NCI-H345 treated with DMSO at 0.1 percent for 48 hours (cell line): ENCODE data around the gene SHC3.
A peak's percentile ranks its signal among the peaks of the same experiment; 100 is the strongest.

Source experiments
- DNase-seq: peaks from one replicate; lab custom pipeline; 2025; ENCODE audit not compliant: unreplicated experiment; lab: John Stamatoyannopoulos, UW

SHC3 gene

DNA sequence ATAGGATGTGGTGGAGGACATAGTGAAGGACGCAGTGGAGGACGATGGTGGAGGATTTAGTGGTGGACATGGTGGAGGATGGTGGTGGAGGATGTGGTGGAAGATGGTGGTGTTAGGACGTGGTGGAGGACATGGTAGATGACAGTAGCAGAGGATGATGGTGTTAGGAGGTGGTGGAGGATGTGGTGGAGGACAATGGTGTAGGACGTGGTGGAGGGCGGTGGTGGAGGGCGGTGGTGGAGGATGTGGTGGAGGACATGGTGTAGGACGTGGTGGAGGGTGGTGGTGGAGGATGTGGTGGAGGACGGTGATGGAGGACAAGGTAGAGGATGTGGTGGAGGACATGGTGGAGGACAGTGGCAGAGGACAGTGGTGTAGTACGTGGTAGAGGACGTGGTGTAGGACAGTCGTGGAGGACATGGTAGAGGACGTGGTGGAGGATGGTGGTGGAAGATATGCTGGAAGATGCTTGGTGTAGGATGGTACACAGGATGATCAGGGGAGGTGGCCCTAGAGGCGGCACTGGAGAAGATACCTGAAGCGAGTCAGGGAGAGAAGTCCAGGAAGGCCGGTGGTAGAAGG lies 118.6 kb downstream of the SHC3 start:
- no peak for DNase-seq

DNA sequence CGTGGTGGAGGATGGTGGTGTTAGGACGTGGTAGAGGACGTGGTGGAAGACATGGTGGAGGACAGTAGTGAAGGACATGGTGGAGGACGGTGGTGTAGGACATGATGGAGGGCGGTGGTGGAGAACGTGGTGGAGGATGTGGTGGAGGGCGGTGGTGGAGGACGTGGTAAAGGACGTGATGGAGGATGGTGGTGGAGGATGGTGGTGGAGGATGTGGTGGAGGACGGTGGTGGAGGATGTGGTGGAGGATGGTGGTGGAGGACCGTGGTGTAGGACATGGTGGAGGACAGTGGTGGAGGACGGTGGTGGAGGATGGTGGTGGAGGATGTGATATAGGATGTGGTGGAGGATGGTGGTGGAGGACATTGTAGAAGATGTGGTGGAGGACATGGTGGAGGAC lies 119.7 kb downstream of the SHC3 start:
- no peak for DNase-seq

DNA sequence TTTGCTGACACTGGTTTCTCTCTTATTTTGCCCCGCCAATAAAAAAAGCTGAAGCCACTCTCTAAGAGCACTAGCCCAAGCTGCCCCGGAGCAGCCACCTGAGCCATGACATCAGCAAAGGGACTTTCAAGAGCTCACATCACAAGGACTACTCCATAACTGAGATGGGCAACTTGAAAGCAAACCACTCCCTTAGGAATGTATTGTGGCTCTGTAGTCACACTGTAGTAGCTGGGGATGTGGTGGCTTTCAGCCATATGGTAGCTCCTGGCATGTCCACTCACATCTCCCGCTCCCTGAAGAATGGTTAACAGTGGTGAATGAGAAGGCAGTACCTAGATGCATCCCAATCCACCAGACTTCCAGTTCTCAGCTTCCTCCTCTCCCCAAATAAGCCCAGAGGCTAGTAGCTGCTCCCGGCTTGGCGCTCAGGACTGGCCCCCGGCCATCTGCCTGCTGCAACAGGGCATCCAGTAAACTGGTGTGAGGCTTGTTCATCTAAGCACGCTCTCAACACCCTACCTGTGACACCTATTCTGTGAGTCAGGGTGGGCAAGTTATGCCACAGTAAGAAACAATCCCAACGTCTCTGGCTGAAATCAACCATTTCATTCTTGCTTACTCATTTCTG lies 123.6 kb downstream of the SHC3 start:
- no peak for DNase-seq

DNA sequence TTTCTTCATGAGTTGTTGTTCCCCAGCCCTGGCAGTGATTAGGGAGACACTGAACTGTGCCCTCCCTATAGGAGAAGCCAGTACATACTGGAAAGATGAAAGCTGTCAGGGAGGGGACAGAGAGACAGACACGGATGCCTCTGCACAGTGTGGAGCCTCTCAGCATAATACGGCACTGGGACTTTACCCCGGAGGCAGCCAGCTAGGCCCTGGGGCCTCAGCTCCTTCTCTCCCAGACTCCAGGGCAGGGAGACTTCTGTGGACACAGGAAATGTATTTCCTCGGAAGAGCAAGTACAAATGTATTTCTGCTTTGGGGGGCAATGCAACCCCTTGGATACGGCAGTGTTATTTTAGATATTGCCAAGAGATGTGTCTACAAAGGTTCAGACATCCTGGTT lies 125.3 kb downstream of the SHC3 start:
- DNase-seq: no peak

DNA sequence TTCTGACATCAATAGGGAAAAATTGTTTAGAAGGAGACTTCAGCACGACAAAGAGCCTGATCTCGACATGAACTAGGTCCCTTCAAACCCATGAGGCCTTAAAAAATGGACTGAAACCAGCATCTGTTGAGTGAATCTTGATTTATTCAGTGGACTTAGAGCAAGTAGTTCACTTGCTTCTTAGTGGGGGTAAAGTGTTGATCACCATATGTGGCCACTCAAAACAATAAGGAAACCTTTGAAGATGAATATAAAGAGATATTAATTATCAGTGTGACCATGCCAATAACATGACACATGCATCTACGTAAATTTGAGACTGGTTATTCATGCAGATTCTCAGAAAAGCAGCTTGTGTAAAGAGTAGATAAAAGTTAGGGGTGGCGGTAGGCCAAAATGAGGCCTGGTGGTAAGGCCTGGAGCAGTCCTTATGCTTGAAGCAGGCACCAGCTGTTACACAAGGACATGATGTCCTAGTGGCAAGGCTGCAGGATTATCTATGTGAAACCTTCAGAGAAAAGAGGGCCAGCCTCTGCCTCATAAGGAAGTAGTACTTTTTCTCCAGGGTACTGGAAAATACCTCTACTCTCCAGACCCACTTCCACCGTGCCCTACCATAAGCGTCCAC lies 126.0 kb downstream of the SHC3 start:
- DNase-seq: no peak

DNA sequence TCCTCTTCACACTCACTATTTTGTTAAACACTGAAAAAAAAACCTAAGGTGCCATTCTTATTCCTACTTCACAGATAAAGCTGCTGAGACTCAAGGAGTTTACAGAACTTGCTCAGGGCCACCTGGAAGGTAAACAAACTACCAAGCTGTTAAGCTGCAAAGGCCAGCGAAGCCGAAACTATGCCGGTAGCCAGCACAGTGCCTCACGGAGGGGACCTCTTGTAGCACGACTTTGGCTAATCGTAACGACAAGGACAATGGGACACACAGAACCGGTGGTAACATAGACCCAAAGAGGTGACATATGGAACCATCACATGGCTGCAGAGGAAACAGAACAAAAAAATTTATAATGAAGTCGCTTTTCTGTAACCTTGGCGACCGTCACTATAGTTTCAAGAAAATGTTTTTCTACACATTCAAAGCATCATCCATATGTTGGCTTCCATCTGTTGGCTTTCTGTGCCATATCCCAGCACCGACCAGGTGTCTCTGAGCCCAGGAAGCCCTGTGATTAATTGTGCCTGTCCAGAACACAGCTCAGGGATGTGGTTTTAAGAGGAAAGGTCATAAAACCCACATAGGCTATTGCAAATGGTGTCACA lies 127.1 kb downstream of the SHC3 start:
- DNase-seq: no peak

DNA sequence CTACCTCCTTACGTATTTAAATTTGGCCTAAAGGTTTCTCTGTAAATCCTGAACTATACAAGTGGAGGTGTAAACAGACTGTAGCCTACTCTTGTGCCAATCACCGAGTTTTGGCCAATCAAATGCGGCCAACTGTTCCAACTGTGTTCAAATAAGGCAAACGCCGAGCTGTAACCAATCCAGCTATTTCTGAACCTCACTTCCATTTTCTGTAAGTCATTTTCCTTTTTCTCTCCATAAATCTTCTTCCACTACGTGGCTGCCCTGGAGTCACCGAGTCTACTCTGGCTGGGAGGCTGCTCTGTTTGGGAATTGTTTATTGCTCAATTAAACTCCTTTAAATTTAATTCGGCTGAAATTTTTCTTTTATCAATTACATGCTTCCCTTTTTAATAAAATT lies 129.0 kb downstream of the SHC3 start:
- no peak for DNase-seq

DNA sequence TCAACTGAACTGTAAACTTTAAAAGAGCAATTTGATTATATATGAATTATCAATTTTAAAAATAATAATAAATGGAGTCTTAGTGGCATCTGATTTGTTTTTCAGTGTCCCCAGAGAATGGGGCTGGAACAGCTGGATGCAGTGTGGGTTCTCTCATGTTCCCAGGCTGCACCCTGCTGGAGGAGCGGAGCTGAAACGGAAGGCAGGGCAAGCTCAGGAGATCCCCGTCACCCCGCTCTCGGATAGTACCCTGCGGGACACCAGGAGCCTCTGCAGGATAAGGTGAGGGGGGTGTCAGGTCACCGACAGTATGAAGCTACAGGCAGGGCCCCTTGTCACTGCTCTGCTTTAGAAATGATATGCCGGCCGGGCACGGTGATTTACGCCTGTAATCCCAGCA lies 130.0 kb downstream of the SHC3 start:
- no peak for DNase-seq

DNA sequence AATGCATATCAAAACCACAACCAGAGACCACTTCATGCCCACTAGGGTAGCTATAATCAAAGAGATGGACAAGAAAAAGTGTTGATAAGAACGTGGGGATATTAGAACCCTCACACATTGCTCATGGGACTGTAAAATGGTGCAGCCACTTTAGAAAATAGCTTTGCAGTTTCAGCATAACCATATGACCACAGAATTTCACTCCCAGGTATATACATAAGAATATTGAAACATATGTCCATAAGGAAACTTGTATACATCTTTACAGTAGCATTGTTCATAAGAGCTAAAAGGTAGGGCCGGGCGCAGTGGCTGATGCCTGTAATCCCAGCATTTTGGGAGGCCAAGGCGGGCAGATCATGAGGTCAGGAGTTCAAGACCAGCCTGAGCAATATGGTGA lies 131.0 kb downstream of the SHC3 start:
- DNase-seq: no peak

DNA sequence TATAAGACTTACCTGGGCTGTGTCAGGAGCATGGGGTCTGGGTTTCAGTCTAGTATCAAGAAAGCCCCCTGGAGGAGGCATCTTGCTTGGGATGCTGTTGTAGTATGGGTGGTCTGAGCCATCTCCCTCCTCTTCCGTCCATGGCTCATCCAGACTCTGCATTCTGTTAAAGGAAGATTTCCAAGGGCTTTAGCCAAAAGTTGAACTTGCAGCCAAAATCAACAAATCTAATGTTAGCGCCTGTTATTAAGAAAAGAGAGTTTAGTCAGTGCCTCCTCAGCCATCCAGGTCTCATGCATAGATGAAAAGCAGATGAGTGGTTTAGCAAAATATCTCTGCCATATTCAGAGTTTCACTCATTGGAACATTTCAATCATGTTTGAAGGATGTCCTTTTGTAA lies 131.8 kb downstream of the SHC3 start:
- no peak for DNase-seq

DNA sequence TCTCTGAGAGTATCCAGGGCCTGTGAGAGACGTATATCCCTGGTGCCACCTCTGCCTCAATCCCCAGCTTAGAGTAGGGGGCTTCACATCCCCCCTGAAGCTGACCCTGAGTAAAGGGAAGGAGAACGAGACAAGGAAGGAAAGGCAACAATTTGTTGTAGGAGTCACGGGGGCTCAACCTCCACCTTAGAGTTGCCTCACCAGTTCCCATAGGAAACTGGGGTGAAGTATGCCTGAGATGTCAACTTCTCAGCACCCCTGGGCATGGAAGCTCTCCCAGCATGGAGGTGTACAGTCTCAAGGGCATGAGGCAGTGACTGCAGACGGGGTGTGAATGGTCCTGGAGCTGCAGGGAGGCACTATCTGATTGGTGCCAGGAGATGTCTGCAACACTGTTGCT lies 133.7 kb downstream of the SHC3 start:
- DNase-seq: no peak

DNA sequence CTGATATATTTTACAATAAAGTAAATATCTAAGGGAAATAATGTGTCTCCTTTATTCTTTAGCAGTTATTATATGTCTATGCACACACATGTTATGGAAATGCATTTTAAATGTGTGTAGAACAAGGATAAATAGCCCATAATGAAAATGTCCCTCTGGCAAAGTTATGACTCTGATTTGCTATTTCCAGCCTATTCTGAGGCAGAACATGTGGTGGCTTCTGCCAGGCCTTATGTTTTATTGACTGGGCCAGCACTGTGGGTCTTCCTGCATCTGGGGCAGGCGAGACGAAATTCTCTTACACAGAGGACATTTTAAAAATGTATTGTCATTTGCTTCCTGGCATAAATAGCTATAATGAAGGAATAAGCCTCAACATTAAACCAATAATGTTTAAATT lies 134.5 kb downstream of the SHC3 start:
- DNase-seq: no peak

DNA sequence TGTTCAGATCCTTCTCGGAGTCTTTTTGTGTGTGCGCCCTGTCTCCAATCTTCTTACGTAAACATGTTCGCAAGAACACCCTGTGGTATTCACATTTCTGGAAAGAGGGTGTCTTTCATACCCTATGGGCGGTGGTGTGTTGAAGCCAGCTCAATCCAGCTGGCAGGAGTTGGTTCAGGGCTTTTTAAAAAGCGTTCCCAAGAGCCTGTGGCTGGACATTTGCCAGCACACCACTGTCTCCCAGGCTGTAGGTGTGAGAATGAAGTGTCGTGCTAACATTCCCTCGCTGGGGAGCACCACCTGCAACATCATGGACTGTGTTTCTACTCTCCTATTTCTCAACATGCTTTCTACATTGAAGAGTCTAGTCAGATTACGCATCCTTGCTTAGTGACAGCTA lies 135.6 kb downstream of the SHC3 start:
- peak; percentile 28 for DNase-seq

DNA sequence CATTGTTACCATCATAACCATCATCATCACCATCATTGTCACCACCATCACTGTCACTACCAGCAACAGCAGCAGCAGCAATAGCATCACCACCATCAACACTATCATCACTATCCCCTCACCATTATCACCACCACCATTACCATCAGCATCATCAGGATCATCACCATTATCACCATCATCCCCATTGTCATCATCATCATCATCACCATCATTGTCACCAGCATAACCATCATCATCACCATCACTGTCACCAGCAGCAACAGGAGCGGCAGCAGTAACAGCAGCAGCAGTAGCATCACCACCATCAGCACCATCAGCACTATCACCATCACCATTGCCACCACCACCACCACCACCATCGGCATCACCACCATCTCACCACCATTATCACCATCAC lies 139.0 kb downstream of the SHC3 start:
- no peak for DNase-seq

DNA sequence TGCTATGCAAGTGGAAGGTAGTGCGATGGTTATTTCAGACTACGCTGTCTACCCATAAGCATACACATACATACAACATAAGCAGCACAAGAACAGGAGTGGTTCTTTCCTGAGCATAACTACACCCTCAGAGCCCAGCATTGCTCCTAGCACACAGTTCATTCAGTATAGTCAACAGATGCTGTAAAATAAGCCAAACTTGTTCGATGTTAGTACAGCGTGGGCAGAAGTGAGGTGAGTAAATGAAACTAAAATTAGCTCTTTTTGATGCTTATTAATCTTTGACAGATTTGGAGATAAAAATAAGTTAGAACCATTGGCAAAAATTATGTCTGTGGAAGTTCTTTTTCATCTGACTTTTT lies 139.5 kb downstream of the SHC3 start:
- no peak for DNase-seq

DNA sequence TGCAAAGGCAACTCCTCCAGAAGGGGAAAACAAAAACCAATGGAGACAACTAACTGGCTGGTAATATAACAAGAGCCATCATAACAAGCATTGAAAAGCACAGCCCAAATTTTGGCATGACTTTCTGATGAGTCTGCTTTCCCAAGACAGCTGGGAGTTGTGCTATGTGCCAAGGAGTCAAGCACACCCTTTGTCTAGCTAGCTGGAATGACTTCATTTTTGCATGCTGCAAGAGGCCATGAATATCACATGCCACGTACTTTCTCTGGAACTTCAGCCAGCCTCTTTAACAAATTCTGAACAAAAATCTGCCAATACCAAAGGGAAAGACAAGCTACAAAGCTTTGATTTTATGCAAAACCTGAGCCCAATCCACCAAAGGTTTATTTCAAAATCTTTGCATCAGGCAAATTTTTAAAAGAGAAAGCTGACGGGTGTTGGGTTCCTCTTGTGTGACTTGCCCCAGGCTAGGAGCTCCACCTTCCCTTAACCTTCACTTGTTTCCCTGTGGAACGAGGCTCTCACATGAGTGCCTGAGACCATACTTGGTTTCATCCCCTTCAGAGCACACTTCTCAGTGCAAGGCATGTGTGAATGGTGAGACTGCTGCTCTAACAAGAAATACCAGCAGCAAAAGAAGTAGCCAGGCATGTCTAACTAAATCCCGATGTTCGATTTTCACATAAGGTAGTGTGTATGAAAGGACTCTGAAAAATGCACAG lies 140.1 kb downstream of the SHC3 start:
- DNase-seq: no peak

DNA sequence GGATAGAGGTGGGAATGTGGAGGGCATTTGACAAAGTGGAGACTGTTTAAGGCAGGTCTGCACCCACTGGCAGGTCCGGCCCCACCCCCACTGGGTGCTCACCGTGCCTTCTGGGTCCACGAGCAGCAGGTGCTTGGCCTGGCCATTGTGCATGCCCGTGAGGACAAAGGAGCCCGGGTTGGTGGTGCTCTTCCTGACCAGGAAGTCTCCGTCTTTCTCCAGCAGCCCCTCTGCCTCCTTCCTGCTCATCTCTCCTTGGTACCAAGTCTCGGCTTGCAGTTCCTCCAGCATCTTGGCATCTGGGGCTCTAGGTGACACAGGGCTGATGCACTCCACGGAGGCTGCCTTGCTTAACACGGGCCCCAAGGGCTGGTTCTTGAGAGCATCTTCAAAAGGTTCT lies 140.7 kb downstream of the SHC3 start:
- DNase-seq: no peak

DNA sequence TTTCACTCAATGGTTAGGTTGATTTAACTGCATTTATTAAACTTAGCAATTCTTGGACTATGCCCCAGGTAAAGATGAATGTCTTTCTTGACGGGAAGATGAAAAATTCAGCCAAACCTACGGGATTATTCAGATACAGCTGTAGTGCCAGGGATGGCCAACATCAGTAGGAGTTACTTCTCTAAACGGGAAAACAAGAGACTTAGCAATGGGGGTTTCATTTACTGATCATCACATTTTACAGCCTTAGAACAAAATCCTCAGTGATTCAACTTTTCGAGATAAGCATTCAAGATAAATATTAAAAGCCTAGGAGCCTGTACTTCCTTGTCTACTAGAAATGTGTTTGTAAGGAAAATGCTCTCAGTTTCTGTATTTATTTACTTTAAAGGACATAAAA lies 141.3 kb downstream of the SHC3 start:
- no peak for DNase-seq

DNA sequence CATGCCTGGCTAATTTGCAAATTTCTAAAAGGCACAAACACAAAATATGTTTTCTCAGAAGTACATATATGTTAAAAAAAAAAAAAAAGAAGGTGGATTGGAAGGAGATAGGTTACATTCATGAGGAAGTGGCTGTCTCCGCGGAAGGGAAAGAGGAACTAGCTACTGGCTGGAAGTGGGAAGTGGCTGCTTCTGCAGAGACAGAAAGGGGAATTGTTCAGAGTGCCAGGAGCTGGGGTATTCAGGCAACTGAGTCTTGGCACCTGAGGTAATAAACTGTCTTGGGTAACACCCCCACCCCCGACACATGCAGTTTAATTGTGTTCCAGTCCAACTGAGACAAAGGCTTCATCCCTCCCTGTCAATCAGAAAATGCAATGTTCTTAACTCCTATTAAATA lies 141.7 kb downstream of the SHC3 start:
- DNase-seq: no peak

DNA sequence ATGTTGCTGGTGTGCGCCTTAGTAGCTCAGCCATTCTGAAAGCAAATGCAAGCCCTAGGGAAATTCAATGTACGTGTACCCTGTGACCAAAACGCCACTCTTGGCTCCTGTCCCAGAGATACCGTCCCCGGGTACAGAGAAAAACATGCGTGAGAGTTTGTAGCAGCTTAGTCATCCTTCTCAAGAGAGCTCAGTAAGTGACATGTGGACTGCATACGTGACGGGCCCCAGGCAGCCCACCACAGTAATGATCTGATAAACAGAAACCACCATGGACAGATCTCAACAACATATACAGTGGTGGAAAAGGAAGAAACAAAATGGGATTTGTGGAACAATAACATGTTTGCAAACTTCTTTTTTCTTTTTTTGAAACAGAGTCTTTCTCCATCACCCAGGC lies 142.2 kb downstream of the SHC3 start:
- DNase-seq: no peak

DNA sequence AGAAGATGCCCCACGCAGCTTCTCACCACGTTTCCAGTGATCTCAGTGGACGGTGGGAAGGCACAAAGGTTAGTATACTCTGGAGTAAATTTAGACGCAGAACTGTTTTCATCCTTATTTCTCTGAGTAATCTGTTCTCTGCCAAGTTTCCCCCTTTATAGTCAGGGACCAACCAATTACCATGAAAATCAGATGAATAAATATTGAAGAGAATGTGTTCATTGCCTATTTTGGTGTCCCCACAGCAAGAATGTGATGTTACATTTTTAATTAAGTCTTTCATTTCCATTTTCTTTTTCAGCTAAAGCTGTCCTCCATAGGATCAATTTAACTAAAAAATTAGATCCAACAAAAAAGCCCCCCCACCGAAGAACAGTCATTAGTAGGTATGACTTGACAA lies 146.0 kb downstream of the SHC3 start:
- no peak for DNase-seq

DNA sequence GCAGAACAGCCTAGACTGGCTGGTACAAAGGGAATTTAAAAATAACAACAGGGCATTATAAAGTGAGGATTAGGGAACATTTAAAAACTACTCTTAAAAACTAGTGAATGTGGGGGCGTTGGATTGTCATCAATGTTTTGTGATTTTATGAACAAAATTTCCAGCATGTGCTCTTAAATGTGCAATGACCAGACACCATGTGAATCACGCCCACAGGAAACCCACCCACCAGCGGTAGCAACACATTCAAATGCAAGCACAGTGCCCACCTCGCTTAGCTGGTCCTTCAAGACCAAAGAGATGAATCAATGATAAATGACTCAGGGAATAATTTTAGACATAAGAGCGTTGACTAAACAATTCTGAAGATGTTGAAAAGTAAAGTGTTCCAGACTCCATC lies 146.4 kb downstream of the SHC3 start:
- DNase-seq: no peak
